GM12891 (cell line): ENCODE measurements around the gene DGCR2.

Experiments used
- DNase-seq: peaks from one replicate; pipeline ENCODE4 v3.0.0; 2011; ENCODE audit warnings: low spot score; ENCODE audit not compliant: insufficient read length
- FAIRE-seq: peaks from 2 replicates; lab custom pipeline; 2011; peaks lifted over from hg19 to GRCh38; lab: Jason Lieb, UNC
- PAX5 ChIP-seq: IDR thresholded peaks from 2 replicates; pipeline ENCODE4 v1.6.1; 2011; ENCODE audit warnings: low read length, moderate library complexity, mild to moderate bottlenecking; ENCODE audit not compliant: insufficient read depth, severe bottlenecking
- POLR2A ChIP-seq: IDR thresholded peaks from 2 replicates; pipeline ENCODE4 v1.6.1; 2011; ENCODE audit warnings: low read depth, low read length, control low read depth
- POLR2AphosphoS5 ChIP-seq: IDR thresholded peaks from 2 replicates; pipeline ENCODE4 v1.6.1; 2011; ENCODE audit warnings: low read depth, low read length, control low read depth
- POU2F2 ChIP-seq: IDR thresholded peaks from 2 replicates; pipeline ENCODE4 v1.6.1; 2011; ENCODE audit warnings: low read depth, mild to moderate bottlenecking, control low read depth, low read length, moderate library complexity
- SPI1 ChIP-seq: IDR thresholded peaks from 2 replicates; pipeline ENCODE4 v1.6.1; 2011; ENCODE audit warnings: low read depth, low read length, control low read depth
- TAF1 ChIP-seq: IDR thresholded peaks from 2 replicates; pipeline ENCODE4 v1.6.1; 2011; ENCODE audit warnings: low read depth, low read length, control low read depth

DGCR2 gene

GRCh38 chr22:19152942-19153883 is 31.0 kb upstream of the DGCR2 start:
- FAIRE-seq (no peak), DNase-seq (no peak)
- TF ChIP-seq POLR2AphosphoS5: no peak
- TF ChIP-seq TAF1: no peak
- no peak for TF ChIP-seq POU2F2
- TF ChIP-seq SPI1: no peak
- no peak for TF ChIP-seq POLR2A
- TF ChIP-seq PAX5: no peak

GRCh38 chr22:19151329-19152191 is 29.3 kb upstream of the DGCR2 start:
- DNase-seq: no peak
- TF ChIP-seq POU2F2 (no peak), PAX5 (no peak), SPI1 (no peak), POLR2AphosphoS5 (no peak), TAF1 (no peak), POLR2A (no peak)
- FAIRE-seq: no peak

- no peak for TF ChIP-seq POLR2AphosphoS5
- TF ChIP-seq POLR2A: no peak
- no peak for TF ChIP-seq POU2F2
- TF ChIP-seq PAX5: no peak
- TF ChIP-seq TAF1: no peak
- TF ChIP-seq SPI1: no peak
- DNase-seq (no peak), FAIRE-seq (no peak)
Measured at GRCh38 chr22:19150482-19151328, 28.5 kb upstream of the DGCR2 start.

GRCh38 chr22:19149991-19150390 is 27.8 kb upstream of the DGCR2 start, which contains the start of gene GSC2:
Gene GSC2 (minus strand): TSS chr22:19150292. CDS start chr22:19150283, 9 bp downstream.
- no peak for FAIRE-seq
- DNase-seq: no peak
- TF ChIP-seq PAX5: no peak
- no peak for TF ChIP-seq POLR2AphosphoS5
- TF ChIP-seq POLR2A: no peak
- no peak for TF ChIP-seq POU2F2
- TF ChIP-seq SPI1: no peak
- TF ChIP-seq TAF1: no peak

GRCh38 chr22:19149047-19149883 is 27.1 kb upstream of the DGCR2 start:
- DNase-seq (no peak), FAIRE-seq (no peak)
- TF ChIP-seq POLR2A (no peak), POLR2AphosphoS5 (no peak), POU2F2 (no peak), TAF1 (no peak), SPI1 (no peak), PAX5 (no peak)

GRCh38 chr22:19148417-19149046 is 26.3 kb upstream of the DGCR2 start:
- TF ChIP-seq POLR2AphosphoS5: no peak
- no peak for TF ChIP-seq POLR2A
- no peak for TF ChIP-seq PAX5
- no peak for TF ChIP-seq POU2F2
- TF ChIP-seq TAF1: no peak
- TF ChIP-seq SPI1: no peak
- no peak for DNase-seq

GRCh38 chr22:19147195-19147780 is 25.1 kb upstream of the DGCR2 start:
- DNase-seq: no peak
- FAIRE-seq: no peak
- no peak for TF ChIP-seq SPI1
- no peak for TF ChIP-seq POU2F2
- no peak for TF ChIP-seq TAF1
- no peak for TF ChIP-seq PAX5
- no peak for TF ChIP-seq POLR2A
- no peak for TF ChIP-seq POLR2AphosphoS5

More at GRCh38 chr22:19148417-19149046, 26.3 kb upstream of the DGCR2 start:
- FAIRE-seq: no peak

GRCh38 chr22:19146215-19146968 is 24.2 kb upstream of the DGCR2 start:
- TF ChIP-seq TAF1 (no peak), POLR2AphosphoS5 (no peak), SPI1 (no peak), POU2F2 (no peak), POLR2A (no peak), PAX5 (no peak)
- no peak for FAIRE-seq
- DNase-seq: no peak
